Measurements from ENCODE around the gene ASCC3.

ASCC3 gene

DNA sequence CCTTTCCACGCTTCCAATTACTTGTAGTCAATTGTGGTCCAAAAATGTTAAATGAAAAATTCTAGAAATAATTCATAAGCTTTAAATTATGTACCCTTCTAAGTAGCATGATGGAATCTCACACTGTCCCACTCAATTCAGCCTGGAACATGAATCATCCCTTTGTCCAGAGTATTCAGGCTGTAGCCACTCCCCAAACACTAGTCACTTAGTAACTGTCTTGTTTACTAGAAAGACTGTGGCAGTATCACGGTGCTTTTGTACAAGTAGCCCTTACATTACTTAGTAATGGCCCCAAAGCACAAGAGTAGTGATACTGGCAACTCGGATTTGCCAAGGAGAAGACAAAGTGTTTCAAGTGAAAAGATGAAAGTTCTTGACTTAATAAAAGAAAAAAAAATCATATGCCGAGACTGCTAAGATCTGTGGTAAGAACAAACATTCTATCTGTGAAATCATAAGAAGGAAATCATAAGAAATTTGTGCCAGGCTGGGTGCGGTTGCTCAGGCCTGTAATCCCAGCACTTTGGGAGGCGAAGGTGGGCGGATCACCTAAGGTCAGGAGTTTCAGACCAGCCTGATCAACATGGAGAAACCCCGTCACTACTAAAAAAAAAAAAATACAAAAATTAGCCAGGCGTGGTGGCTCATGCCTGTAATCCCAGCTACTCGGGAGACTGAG, 247.9 kb downstream of the ASCC3 start:
- DNase-seq: no peak

DNA sequence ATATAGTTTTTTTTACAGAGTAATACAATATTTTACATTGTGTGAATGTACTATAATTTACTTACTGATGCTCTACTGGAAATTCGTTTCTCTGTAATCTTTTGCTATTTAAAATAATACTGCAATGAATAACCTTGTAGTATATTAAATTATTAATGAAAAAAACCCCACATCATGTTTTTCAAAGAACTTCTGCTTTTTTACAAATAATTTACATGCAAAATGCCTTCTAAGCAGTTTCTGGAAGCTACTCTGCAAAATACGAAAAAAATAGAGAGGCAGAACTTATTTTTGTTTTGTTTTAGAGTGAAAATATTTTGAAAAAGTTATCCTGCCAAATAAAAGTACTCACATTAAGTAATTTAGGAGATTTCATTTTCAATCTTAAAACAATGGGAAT, 250.6 kb downstream of the ASCC3 start:
- DNase-seq: no peak

DNA sequence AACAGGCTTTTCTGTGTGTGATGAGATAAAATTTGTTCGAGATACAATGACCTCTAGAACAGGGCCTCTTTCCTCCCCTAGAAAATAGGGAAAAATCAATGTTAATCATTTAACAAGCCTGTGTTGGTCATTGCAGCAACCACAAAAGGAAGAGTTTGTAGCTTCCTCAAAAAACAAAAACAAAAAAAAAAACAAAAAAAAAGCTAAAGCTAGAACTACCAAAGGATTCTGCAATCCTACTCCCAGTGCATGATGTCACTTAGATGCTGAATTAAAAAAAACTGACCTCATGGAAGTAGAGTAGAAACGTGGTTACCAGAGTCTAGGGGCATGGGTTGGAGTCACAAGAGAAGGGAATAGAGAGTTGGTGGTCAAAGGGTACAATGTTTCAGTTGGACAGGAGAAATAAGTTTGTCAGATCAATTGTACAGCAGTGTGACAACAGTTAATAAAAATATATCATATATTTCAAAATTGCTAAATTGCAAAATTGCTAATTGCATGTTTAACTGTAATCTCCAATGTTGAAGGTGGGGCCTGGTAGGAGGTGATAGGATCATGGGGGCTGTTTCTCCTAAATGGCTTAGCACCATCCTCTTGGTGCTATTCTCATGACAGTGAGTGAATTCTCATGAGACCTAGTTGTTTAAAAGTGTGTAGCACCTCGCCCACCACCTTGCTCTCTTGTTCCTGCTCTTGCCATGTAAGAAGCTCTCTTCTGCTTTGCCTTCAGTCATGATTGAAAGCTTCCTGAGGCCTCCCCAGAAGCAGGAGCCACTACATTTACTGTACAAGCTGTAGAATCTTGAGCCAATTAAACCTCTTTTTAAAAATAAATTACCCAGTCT, 253.0 kb downstream of the ASCC3 start:
- DNase-seq: no peak

DNA sequence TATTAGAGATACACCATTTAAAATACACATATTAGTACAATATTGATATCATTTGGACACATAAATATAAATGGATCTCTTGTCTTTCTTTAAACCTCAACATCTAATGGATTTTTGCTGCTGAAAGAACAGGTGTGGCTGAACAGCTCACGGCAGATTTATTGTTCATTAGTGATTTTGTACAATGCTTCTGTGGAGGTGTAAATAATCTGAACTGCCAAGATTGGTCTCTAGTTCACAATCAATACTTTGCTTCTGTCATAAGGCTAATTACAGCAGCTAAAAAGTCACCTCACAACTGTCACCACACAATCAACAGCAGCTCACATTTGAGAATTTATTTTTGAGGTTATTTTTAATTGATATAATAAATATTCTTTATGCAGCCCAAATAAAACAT, 254.4 kb downstream of the ASCC3 start:
- no peak for DNase-seq

DNA sequence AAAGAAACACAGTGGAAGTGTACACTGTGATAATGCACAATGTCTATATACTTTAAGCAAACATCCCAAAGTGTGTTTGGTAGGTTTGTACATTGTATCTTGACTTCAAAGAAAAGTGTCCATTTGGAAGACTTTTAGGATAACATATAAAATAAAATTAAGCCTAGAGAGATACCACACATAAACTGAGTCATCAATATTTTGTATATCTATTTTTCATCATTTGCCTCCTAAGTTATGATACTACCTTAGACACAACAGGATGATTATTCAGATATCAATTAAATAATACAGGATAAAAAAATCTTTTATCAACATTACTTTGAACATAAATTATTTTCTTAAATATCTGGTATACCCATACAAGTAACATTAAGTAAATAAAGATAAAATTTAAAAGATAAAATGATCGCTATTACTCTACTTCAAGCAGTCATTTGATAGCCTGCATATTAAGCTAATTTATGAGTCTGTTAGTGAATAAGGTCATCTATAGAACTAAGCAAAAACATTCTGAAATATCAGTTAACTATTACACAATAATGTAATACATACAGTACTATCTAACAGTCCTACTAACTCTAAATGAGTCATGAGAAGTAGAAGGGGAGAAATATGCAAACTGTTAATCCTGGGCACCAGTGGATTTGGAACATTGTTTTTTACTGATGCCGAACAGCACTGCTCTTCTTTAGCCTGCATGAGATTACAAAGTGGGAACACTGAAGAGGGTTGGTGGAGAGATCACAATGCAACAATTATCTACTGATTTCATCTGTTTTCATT, 258.0 kb downstream of the ASCC3 start:
- DNase-seq: no peak

DNA sequence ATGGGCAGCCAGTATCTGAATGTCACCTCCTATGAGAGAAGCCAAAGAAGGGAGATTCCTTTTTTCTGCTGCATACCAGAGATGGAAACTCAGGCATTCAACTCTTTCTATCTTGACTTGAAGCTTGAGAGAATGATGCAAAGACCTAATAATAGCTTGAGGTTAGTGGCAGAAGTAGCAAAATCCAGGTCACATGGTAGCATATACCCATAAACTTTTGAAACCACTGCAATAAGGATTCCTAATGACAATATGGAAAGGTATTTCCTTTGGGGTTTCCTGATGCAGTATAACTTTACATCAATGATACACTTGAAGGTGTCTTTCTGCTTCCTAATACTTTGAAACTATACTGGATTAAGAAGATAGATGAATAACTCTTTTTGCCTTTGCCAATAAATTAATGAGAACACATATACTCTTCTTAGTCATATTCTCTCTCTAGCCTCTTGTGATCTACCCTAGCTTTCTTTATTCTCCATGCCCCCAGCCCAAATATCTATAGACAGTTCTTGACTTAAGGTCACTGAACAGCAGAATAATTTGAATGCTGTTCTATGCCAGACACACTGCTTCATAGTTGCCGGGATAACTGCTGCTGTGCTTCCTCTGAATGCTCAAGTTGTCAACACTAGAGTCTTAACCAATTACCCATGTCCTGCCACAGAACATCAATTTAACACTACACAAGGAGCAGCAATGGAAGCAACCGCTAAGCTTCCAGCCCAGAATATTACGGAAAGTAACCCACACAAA, 260.9 kb downstream of the ASCC3 start:
- no peak for DNase-seq

DNA sequence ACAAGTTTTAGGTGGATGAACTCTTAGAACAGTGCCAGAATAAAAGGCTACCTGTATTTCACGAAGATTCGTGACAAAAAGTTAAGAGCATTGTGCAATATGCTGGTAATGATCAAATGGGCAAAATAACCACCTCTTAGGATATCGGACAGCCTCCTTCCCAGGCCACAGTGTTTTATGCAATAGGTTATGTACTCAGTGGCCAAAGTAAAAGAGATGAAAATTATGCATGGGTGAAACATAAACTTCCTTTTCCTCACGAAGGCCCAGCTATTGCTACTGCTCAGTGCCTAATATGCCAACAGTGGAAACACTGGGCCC, 262.8 kb downstream of the ASCC3 start:
- no peak for DNase-seq

DNA sequence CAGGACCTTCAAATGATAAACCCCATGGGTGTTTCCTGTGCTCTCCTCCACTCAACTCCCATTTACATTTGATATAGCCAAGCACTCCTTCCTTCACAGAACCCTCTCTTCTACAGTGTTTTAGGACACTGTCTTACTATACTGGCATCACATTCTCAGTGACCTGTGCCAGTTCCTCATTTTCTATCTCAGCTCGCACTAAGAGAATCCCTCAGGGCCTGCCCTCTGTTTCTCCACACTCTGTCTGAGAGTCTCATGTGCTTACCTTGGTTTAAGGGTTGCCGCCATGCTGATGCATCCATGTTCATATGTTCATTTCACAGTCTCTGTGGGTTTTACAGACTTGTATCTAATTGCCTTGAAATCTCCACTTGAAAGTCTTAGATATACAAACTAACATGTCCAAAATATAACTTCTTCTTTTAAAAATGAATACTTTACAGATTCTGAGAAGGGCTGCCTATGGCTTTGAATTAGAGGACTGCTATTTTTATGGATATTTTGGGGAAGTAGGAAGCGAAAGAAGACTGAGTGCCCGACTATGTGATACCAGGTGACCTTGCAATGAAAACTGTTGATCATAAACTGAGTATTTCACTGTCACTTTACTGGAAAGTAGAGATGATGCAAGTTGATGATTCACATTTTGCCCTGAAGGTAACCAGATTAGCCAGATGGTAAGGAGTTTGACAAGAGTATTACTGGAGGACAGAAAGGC, 263.3 kb downstream of the ASCC3 start:
- no peak for DNase-seq

DNA sequence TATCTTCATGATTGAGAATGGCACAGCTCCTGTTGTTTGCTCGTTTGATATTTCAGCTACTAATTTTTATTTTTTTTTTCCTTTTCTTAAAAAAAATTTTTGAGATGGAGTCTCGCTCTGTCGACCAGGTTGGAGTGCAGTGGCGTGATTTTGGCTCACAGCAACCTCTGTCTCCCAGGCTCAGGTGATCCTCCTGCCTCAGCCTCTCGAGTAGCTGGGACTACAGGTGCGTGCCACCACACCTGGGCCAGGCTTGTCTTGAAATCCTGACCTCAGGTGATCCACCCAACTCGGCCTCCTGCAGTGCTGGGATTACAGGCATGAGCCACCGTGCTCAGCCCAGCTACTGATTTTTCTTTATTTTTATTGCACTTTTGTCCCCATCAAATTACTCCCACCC, 266.2 kb downstream of the ASCC3 start:
- no peak for DNase-seq

DNA sequence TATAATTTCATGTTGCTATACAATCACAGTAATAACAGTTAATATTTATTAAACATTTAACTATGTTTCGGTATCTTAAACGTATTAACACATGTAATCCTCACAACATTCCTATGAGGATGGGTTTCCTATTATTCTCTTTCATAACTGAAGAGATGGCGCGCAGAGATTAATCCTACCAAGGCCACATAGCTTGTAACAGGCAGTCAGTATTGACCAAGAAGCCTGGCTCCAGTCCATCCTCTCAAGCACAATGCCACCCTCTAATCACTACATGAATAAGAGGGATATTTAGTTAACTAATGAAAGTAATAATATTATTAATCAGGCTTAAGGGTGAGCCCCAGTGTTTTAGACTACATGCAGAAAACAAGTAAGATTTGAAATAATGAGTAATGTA, 266.7 kb downstream of the ASCC3 start:
- no peak for DNase-seq

DNA sequence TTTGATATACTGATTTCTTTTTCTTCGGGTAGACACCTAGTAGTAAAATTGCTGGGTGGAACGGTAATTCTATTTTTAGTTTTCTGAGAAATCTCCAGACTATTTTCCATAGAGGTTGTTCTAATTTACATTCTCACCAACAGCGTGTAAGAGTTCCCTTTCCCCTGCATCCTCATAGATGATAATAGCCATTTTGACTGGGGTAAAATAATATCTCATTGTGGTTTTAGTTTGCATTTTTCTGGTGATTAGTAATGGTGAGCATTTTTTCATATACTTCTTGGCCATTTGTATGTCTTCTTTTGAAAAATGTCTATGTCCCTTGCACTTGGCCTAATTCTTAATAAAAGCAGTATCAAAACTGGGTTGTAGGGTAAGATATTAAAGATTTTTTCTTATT, 267.5 kb downstream of the ASCC3 start:
- DNase-seq: no peak

DNA sequence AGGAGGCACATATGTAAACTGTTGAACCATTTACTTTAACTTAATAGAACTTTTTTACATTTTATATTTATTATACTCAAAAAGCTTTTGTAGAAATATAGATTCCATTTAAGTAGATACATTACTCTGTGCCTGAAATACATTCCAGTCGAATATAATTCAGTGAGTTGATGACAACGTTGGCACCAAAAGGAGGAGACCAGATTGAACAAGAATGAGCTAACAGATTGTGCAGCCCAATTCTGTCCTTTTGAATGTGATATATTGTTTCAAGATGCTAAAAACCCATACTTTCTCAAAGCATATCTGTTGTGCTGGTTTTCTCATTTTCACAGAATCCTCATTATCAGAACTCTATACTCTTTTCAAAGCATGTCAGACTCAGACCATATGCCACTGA, 269.0 kb downstream of the ASCC3 start:
- no peak for DNase-seq

DNA sequence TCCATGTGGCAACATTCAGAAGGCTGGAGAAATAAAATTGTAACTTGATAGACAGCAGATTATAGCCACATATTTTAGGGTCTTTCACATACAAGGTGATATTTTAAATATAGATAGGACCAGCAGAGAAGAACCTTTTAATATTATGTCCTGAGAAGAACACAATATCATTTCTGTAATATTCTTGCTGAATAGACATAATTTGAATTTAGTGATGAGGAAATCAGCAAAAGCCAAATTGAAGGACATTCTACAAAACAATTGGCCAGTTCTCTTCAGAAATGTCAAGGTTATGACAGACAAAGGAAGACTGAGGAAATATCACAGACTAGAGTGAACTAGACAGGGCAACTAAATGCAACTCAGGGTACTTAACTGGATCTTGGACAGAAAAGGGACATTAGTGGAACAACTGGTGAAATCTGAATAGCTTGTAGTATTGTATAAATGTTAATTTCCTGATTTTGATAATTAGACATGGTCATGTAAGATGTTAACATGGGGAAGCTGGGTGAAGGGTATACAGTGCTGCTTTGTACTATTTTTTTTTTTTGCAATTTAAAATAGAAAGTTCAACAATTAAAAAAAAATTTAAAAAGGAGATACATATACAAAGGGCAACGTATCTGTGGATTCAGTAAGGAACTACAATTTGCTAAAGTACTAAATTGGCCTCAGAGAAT, 281.9 kb downstream of the ASCC3 start:
- DNase-seq: no peak

DNA sequence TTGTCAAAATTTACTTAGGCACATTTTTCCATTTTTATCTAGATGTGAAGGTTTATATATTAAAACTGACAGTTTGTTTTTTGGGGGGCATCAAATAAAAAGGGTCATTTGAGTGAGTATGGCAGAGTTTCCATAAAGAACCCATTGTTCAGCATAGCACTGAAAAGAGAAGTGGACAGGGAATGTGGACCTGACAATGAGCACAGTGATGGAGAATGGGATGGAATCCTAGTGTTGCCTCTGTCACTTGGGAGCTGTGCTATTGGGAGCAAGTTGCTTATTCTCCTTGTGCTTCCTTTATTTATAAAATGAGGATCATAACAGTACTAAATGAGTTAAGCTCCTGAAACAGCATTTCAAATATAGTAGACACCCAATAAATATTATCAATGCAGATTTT, 285.7 kb downstream of the ASCC3 start:
- no peak for DNase-seq

DNA sequence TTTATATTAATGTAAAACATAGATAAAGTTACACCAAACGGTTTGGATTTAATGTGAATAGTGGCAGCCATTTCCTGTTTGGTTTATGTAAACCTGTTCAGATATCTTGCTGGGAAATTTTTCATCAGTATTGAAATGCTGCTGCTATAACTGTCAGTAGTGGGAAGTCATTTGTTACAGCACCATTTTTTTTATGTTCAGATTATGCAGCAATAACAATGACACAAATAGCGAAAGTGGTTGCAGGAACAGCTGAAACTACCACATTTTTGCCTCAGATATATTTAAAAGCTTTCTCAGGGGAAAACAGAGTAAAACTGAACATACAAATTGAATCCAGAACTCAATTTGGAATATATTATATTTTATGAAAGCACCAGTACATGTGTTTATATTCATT, 287.6 kb downstream of the ASCC3 start:
- no peak for DNase-seq

DNA sequence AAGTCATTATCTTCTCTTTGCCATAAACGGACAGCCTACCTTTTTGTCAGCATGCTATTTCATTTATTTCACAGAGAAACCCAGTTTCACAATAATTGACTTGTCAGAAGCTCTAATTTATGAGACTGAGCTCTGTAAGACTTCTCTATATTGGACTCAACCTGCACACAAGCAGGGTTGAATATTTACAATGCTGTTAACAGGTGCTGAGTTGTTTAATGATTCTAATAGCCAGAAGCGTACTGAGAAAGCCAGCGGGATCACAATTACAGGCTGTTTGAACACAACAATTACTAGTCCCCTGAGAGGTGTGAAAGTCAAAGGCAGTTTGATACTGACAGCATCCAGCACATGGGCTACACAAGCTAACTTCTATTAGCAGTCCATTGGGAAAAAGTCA, 288.2 kb downstream of the ASCC3 start:
- no peak for DNase-seq

DNA sequence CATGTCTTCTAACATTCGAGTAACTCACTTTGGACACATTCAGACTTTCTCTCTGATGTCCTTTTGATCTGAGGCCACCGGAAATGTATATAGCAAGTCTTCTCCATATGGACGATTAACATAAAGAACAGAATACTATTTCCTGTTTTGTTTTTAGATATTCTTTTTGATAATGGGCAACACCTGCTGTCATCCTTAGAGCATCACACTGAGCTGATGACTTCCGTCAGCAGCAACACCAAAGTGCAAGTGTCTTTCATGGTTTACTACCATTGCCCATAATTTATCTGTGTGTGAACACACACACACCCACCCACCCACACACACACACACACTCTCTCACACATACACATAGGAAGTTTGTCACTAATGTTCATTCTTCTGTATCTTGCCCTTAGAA, 303.7 kb downstream of the ASCC3 start:
- DNase-seq: no peak

DNA sequence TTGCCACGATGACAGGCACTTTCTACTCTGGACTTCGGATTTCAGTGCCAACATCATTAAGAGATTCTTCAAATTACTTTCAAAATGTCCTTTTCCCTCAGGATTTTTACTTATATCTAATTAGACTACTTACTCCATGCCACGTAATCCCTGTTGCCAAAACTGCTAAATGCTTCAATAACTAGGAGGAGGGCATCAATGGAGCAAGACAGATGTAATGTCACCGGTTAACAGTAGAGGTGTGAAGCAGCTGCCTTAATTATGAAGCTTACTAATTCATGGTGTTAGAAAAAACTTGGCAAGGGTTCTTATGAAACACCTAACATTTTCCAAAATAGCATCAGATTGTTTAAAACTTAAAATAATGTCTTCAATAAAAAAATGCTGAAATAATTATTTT, 305.2 kb downstream of the ASCC3 start:
- no peak for DNase-seq

DNA sequence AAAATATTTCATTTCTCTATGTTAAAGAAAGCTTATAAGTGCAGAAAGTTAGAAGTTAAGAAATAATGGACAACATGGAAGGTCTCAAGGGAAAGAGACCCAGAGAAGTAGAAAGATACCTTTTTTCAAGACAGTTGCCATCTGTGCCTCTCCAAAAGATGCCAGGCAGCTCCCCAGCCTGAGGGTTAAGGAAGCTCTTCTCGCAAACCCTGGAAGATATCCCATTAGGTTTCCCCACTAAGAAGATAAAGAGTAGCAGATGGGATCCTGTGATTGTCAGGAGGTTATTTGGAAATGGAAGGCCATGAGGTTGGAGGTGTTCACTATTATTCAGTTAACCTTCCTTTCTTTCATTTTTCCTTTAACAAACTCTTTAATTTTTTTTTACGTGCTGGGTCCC, 306.3 kb downstream of the ASCC3 start:
- no peak for DNase-seq

DNA sequence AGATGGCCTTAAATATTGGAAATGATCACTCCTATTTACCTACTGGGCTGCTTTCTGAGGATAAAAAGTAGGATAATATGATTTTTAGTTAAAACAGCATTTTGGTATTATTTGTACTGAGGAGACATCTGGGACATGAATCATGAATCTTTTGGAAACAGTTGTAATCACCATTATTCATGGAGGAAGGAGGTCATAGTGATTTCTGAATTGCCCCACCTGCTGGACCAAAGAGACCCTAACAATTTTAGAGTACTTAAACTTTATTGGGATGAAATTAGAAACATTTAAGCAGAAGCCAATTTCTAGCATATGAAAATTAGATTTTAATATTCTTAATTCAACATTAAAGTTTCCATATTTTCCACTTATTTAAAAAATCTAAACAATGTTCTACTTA, 308.0 kb downstream of the ASCC3 start:
- no peak for DNase-seq

DNA sequence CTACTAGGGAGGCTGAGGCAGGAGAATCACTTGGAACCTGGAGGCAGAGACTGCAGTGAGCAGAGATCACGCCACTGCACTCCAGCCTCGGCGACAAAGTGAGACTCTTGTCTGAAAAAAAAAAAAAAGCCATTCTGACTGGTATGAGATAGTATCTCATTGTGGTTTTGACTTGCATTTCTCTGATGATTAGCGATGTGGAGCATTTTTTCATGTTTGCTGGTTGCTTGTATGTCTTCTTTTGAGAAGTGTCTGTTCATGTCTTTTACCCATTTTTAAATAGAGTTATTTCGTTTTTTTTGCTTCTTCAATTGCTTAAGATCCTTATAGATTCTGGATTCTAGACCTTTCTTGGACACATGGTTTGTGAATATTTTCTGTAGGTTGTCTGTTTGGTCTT, 312.9 kb downstream of the ASCC3 start:
- no peak for DNase-seq

DNA sequence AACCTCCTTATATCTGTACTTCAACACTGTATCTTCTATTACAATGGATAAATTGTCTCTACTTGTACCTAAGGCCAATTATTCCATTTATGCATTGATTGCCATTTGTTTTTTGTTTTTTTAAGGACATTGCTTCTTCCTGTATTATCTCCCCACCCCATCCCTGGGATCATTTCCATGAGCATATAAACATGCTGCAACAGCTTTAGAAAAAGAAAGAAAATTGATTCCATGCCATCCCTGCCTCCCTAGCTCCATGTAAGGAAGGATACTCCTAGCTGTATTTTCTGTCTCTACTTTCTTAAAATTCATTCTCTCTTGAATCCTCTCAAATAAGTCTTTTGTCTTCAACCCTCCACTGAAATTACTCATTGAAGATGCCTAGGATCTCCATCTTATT, 314.6 kb downstream of the ASCC3 start:
- DNase-seq: no peak

Data from cortex of kidney (tissue), 1 donor.